ENCODE data around the gene TMEM132D. TPM values are rescaled to one million over a fixed set of nuclear protein-coding genes. Genes with fewer than 3 reads are reported as not detected.

TMEM132D gene
- total and polyA plus RNA-seq, 2 experiments from 2014 or later: not detected

DNA sequence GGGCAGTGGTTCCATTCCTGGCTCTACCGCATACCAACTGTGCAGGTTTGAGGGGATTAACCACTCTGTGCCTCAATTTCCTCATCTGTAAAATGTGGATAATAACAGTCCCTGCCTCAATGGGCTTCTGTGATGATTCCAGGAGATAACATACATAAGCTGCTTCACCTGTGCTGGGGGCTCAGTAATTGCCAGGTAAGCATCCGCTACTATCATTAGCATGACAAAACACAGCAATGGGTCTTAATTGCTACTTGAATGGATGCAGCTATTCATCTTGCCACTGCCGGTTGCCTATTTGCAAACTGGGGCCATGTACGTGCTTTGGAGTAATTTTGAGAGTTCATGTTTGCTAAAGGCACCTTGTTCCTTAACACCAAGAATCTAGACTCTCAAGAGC is 132.6 kb downstream of the TMEM132D start:
- Histone ChIP-seq H3K79me2 (ENCODE audit: insufficient read depth) (no peaks in the 10 kb centered on the region), H3K4me2 (ENCODE audit: unreplicated experiment) (no peak overlapping the region), H3K9me3 (ENCODE audit: low read depth) (no peaks in the 10 kb centered on the region), H3K27me3 (replicated peaks; ENCODE audit: insufficient read depth) (no peaks in the 10 kb centered on the region), H3K27ac (no peak overlapping the region), H3K36me3 (ENCODE audit: low read depth) (no peaks in the 10 kb centered on the region), H3K9ac (no peak overlapping the region), H2AFZ (no peak overlapping the region), H3K9me2 (ENCODE audit: insufficient read depth) (no peaks in the 10 kb centered on the region), H4K20me1 (ENCODE audit: insufficient read depth) (no peaks in the 10 kb centered on the region), H3F3A (ENCODE audit: insufficient read depth) (no peaks in the 10 kb centered on the region), H3K4me3 (no peak overlapping the region), H3K4me1 (ENCODE audit: insufficient read depth) (no peaks in the 10 kb centered on the region)
- in situ Hi-C loops (cut with MboI): no loop called here
- 46 to 48% methylated on average over 4 of the region's 4 CpGs for WGBS, 2 experiments (ENCODE audit: low coverage in 1 of 2, low lambda C conversion rate in 2 of 2, missing lambda C conversion rate in 2 of 2)
- TF ChIP-seq EZH2 (IDR thresholded peaks at IDR 0.05; ENCODE audit: insufficient read depth, poor library complexity, severe bottlenecking) (no peak), EZH2phosphoT487 (IDR thresholded peaks at IDR 0.05; ENCODE audit: insufficient read depth, low read depth) (no peak)
- DNase-seq: no peak

DNA sequence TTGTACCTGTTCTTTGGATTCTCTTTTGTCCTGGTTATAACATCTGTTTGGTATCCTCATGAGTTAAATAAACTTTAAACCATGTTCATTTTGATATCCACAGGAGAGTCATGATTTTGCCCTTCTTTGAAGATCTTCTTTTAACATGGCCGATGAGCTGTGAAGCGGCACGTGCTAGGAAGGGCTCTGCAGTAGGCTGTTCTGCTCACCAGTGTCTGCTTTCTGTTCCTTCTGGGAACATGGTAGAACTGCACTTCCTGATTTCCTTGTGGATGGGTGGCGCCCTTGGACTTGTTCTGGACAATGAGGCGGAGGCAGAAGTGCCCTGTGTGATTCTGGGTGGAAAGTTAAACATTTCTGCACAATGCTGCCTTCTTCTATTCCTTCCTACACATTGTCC is 138.1 kb downstream of the TMEM132D start:
- Histone ChIP-seq H3K36me3 (ENCODE audit: low read depth) (no peaks in the 10 kb centered on the region), H3K27me3 (replicated peaks; ENCODE audit: insufficient read depth) (no peaks in the 10 kb centered on the region), H3F3A (ENCODE audit: insufficient read depth) (no peaks in the 10 kb centered on the region), H2AFZ (no peak overlapping the region), H3K79me2 (ENCODE audit: insufficient read depth) (no peaks in the 10 kb centered on the region), H3K4me1 (ENCODE audit: insufficient read depth) (no peaks in the 10 kb centered on the region), H3K4me3 (no peak overlapping the region), H3K9ac (no peak overlapping the region), H3K27ac (no peak overlapping the region), H3K4me2 (ENCODE audit: unreplicated experiment) (no peak overlapping the region), H3K9me2 (ENCODE audit: insufficient read depth) (no peaks in the 10 kb centered on the region), H3K9me3 (ENCODE audit: low read depth) (no peaks in the 10 kb centered on the region), H4K20me1 (ENCODE audit: insufficient read depth) (no peaks in the 10 kb centered on the region)
- in situ Hi-C loops (cut with MboI): no loop called here
- no peak for DNase-seq
- 36 to 44% methylated on average over 5 of the region's 5 CpGs for WGBS, 2 experiments (ENCODE audit: low coverage in 1 of 2, low lambda C conversion rate in 2 of 2, missing lambda C conversion rate in 2 of 2)
- TF ChIP-seq EZH2phosphoT487 (IDR thresholded peaks at IDR 0.05; ENCODE audit: insufficient read depth, low read depth): no peak
- no peak for TF ChIP-seq EZH2 (IDR thresholded peaks at IDR 0.05; ENCODE audit: insufficient read depth, poor library complexity, severe bottlenecking)

DNA sequence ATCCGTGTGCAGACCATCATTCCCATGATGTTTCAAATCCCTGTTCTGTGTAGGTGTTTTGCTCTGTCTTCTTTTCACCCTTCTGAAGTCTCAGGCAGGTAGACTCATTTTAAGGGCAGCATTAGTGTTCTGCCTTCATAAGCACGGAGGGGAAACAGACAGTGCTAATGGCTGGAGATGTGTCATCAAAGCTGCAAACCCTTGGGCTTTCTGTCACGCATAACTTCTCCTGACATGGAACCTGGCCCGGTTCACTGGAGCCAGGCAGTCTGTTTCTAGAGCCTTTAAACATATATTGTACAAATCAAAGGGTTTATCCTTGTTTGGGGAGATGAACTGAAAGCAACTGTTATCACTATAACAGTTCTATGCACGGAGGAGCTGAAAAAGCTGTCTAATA is 141.4 kb downstream of the TMEM132D start:
- Histone ChIP-seq H3K9me2 (ENCODE audit: insufficient read depth) (no peaks in the 10 kb centered on the region), H3F3A (ENCODE audit: insufficient read depth) (no peaks in the 10 kb centered on the region), H3K36me3 (ENCODE audit: low read depth) (no peaks in the 10 kb centered on the region), H3K27ac (no peak overlapping the region), H4K20me1 (ENCODE audit: insufficient read depth) (no peaks in the 10 kb centered on the region), H3K9me3 (ENCODE audit: low read depth) (no peaks in the 10 kb centered on the region), H2AFZ (no peak overlapping the region), H3K27me3 (replicated peaks; ENCODE audit: insufficient read depth) (no peaks in the 10 kb centered on the region), H3K4me3 (no peak overlapping the region), H3K4me1 (ENCODE audit: insufficient read depth) (no peaks in the 10 kb centered on the region), H3K4me2 (ENCODE audit: unreplicated experiment) (no peak overlapping the region), H3K79me2 (ENCODE audit: insufficient read depth) (no peaks in the 10 kb centered on the region), H3K9ac (no peak overlapping the region)
- in situ Hi-C loops (cut with MboI): no loop called here
- DNase-seq: no peak
- WGBS, 2 experiments (ENCODE audit: low coverage in 1 of 2, low lambda C conversion rate in 2 of 2, missing lambda C conversion rate in 2 of 2): 29 to 41% methylated on average over 5 of the region's 5 CpGs
- no peak for TF ChIP-seq EZH2 (IDR thresholded peaks at IDR 0.05; ENCODE audit: insufficient read depth, poor library complexity, severe bottlenecking)
- no peak for TF ChIP-seq EZH2phosphoT487 (IDR thresholded peaks at IDR 0.05; ENCODE audit: insufficient read depth, low read depth)

DNA sequence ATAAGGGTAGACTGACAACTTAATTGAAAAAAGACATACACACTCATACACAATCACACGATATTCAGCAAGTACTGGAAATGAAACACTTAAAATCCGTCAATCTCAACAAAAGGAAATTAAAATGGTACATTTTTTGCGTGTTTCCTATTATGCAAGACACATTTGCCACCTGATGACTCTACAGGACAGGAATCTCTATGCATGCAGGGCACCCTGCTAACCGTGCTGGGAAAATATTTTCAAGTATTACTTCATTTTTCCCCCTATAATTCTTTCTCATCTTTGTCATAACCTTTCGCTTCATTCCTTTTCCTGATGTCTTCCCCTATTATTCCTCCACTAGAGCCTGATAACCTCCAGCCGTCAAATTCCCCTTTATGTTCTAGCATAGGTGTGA is 150.2 kb downstream of the TMEM132D start:
- no peak overlapping the region for H3K4me2 ChIP-seq (ENCODE audit: unreplicated experiment)
- no peak for DNase-seq
- H3K4me1 ChIP-seq (ENCODE audit: insufficient read depth): no peaks in the 10 kb centered on the region
- H3K36me3 ChIP-seq (ENCODE audit: low read depth): no peaks in the 10 kb centered on the region
- H3F3A ChIP-seq (ENCODE audit: insufficient read depth): no peaks in the 10 kb centered on the region
- H3K4me3 ChIP-seq: no peak overlapping the region
- no peak for TF ChIP-seq EZH2 (IDR thresholded peaks at IDR 0.05; ENCODE audit: insufficient read depth, poor library complexity, severe bottlenecking)
- TF ChIP-seq EZH2phosphoT487 (IDR thresholded peaks at IDR 0.05; ENCODE audit: insufficient read depth, low read depth): no peak
- no peak overlapping the region for H3K9ac ChIP-seq
- H3K79me2 ChIP-seq (ENCODE audit: insufficient read depth): no peaks in the 10 kb centered on the region
- H3K9me3 ChIP-seq (ENCODE audit: low read depth): no peaks in the 10 kb centered on the region
- no peak overlapping the region for H2AFZ ChIP-seq
- 19 to 26% methylated on average over 6 of the region's 6 CpGs for WGBS, 2 experiments (ENCODE audit: low coverage in 1 of 2, low lambda C conversion rate in 2 of 2, missing lambda C conversion rate in 2 of 2)
- H3K27me3 ChIP-seq (replicated peaks; ENCODE audit: insufficient read depth): no peaks in the 10 kb centered on the region
- no peaks in the 10 kb centered on the region for H3K9me2 ChIP-seq (ENCODE audit: insufficient read depth)
- in situ Hi-C loops (cut with MboI): no loop called here
- H3K27ac ChIP-seq: no peak overlapping the region
- H4K20me1 ChIP-seq (ENCODE audit: insufficient read depth): no peaks in the 10 kb centered on the region

DNA sequence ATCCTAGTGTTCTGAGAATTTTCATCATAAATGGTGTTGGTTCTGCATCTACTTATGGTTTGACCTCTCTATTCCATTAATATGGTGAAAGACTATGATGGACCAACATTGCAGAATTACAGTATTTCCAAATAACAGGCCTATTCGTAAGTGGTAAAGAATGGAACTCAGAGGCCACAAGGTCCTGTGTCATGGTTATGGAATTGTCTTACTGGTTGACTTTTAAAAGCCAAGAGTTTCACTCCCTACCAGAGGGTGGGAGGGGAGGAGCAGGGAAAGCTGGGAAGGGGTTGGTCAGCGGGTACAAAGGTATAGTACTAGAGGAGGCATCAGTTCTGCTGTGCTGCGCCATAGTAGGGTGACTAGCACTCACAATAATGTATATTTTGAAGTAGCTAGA is 153.4 kb downstream of the TMEM132D start:
- H4K20me1 ChIP-seq (ENCODE audit: insufficient read depth): no peaks in the 10 kb centered on the region
- H3K9ac ChIP-seq: no peak overlapping the region
- no peaks in the 10 kb centered on the region for H3K79me2 ChIP-seq (ENCODE audit: insufficient read depth)
- in situ Hi-C loops (cut with MboI): no loop called here
- no peaks in the 10 kb centered on the region for H3K36me3 ChIP-seq (ENCODE audit: low read depth)
- 18 to 28% methylated on average over 3 of the region's 3 CpGs for WGBS, 2 experiments (ENCODE audit: low coverage in 1 of 2, low lambda C conversion rate in 2 of 2, missing lambda C conversion rate in 2 of 2)
- no peak overlapping the region for H3K4me2 ChIP-seq (ENCODE audit: unreplicated experiment)
- H3F3A ChIP-seq (ENCODE audit: insufficient read depth): no peaks in the 10 kb centered on the region
- H3K4me1 ChIP-seq (ENCODE audit: insufficient read depth): no peaks in the 10 kb centered on the region
- TF ChIP-seq EZH2 (IDR thresholded peaks at IDR 0.05; ENCODE audit: insufficient read depth, poor library complexity, severe bottlenecking) (no peak), EZH2phosphoT487 (IDR thresholded peaks at IDR 0.05; ENCODE audit: insufficient read depth, low read depth) (no peak)
- no peak overlapping the region for H3K27ac ChIP-seq
- DNase-seq: no peak
- H3K4me3 ChIP-seq: no peak overlapping the region
- no peaks in the 10 kb centered on the region for H3K27me3 ChIP-seq (replicated peaks; ENCODE audit: insufficient read depth)
- H3K9me3 ChIP-seq (ENCODE audit: low read depth): no peaks in the 10 kb centered on the region
- no peak overlapping the region for H2AFZ ChIP-seq
- no peaks in the 10 kb centered on the region for H3K9me2 ChIP-seq (ENCODE audit: insufficient read depth)

Data from GM23248 (cell line).